ENCODE measurements around the gene BLID.
A peak's percentile ranks its signal among the peaks of the same experiment; 100 is the strongest.

DNA sequence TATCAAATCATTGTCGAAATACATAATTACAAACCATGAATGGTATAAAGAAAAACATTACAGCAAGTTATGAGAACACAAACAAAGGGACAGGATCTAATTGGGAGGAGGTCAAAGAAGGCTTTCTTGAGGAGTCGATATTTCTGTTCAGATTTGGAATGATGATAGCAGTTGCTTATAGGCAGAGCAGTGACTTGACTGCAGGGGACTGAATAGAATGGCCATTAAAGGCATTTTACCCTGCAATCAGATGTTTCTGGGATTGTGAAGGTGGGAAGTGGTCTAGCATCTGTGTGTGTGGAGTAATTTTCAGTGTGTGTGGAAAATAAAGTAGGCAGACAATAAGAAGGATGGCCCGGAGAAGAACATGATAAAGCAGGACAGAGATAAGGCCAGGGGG, 41.0 kb downstream of the BLID start:
- no peak for TF ChIP-seq EZH2 (IDR thresholded peaks at IDR 0.05; ENCODE audit: borderline replicate concordance, insufficient read depth, low read length, poor library complexity, severe bottlenecking)
- peak; percentile 77 for TF ChIP-seq POLR2AphosphoS5 (IDR thresholded peaks at IDR 0.05)
- TF ChIP-seq, protein P1, sequence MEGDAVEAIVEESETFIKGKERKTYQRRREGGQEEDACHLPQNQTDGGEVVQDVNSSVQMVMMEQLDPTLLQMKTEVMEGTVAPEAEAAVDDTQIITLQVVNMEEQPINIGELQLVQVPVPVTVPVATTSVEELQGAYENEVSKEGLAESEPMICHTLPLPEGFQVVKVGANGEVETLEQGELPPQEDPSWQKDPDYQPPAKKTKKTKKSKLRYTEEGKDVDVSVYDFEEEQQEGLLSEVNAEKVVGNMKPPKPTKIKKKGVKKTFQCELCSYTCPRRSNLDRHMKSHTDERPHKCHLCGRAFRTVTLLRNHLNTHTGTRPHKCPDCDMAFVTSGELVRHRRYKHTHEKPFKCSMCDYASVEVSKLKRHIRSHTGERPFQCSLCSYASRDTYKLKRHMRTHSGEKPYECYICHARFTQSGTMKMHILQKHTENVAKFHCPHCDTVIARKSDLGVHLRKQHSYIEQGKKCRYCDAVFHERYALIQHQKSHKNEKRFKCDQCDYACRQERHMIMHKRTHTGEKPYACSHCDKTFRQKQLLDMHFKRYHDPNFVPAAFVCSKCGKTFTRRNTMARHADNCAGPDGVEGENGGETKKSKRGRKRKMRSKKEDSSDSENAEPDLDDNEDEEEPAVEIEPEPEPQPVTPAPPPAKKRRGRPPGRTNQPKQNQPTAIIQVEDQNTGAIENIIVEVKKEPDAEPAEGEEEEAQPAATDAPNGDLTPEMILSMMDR (IDR thresholded peaks at IDR 0.05; ENCODE audit: poor library complexity, severe bottlenecking): no peak
- TF ChIP-seq MXI1 (conservative IDR thresholded peaks at IDR 0.05; ENCODE audit: poor library complexity, severe bottlenecking): no peak
- TF ChIP-seq EP300 (conservative IDR thresholded peaks at IDR 0.05; ENCODE audit: poor library complexity, severe bottlenecking): no peak
- TF ChIP-seq, protein P2, sequence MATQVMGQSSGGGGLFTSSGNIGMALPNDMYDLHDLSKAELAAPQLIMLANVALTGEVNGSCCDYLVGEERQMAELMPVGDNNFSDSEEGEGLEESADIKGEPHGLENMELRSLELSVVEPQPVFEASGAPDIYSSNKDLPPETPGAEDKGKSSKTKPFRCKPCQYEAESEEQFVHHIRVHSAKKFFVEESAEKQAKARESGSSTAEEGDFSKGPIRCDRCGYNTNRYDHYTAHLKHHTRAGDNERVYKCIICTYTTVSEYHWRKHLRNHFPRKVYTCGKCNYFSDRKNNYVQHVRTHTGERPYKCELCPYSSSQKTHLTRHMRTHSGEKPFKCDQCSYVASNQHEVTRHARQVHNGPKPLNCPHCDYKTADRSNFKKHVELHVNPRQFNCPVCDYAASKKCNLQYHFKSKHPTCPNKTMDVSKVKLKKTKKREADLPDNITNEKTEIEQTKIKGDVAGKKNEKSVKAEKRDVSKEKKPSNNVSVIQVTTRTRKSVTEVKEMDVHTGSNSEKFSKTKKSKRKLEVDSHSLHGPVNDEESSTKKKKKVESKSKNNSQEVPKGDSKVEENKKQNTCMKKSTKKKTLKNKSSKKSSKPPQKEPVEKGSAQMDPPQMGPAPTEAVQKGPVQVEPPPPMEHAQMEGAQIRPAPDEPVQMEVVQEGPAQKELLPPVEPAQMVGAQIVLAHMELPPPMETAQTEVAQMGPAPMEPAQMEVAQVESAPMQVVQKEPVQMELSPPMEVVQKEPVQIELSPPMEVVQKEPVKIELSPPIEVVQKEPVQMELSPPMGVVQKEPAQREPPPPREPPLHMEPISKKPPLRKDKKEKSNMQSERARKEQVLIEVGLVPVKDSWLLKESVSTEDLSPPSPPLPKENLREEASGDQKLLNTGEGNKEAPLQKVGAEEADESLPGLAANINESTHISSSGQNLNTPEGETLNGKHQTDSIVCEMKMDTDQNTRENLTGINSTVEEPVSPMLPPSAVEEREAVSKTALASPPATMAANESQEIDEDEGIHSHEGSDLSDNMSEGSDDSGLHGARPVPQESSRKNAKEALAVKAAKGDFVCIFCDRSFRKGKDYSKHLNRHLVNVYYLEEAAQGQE (IDR thresholded peaks at IDR 0.05; ENCODE audit: borderline replicate concordance): no peak
- no peak for TF ChIP-seq TAF1 (IDR thresholded peaks at IDR 0.05; ENCODE audit: low read depth)
- no peak for TF ChIP-seq RAD21 (conservative IDR thresholded peaks at IDR 0.05)
- no peak for TF ChIP-seq SMC3 (conservative IDR thresholded peaks at IDR 0.05; ENCODE audit: poor library complexity)

Data from neural cell (in vitro differentiated cells).